AG09319 (cell line): ENCODE results near the gene CROCC.
"Not testable (repeated sequence)": the region's sequence is repeated elsewhere in the genome, so short reads cannot be mapped to it uniquely, and the experiment has no call there.

Experiments used
- DNase-seq: peaks from one replicate; pipeline ENCODE4 v3.0.0-alpha.2; 2010; ENCODE audit warnings: low read depth; ENCODE audit errors: extremely low read depth
- CTCF ChIP-seq: IDR thresholded peaks from 2 replicates; pipeline ENCODE4 v1.5.1; 2011; ENCODE audit warnings: low read depth, mild to moderate bottlenecking, inconsistent platforms, low read length, moderate library complexity

CROCC gene

GRCh38 chr1:16938351-16939321 is 16.9 kb downstream of the CROCC start:
- DNase-seq, result no peak
- no peak for TF ChIP-seq CTCF

- DNase-seq, result not testable (repeated sequence)
Measured at GRCh38 chr1:16939386-16940180, 17.9 kb downstream of the CROCC start.

GRCh38 chr1:16944038-16944437 is 22.3 kb downstream of the CROCC start:
- no peak for TF ChIP-seq CTCF
- DNase-seq, result no peak

DNA sequence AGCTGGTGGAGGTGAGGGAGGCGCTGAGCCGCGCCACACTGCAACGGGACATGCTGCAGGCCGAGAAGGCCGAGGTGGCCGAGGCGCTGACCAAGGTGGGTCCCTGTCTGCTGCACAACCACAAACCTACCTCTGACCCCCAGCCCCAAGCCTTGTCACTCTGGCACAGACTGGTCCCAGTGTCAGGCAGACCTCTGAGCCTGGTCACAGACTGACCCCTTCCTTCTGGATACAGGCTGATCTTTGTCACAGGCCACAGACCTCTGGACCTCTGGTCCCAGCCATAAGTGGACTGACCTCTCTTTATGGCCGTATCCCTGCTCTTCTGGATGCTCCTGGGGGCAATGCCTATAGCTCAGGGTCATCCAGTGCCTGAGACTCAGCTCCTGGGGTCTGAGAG is 23.8 kb downstream of the CROCC start:
- not testable (repeated sequence) for DNase-seq

DNA sequence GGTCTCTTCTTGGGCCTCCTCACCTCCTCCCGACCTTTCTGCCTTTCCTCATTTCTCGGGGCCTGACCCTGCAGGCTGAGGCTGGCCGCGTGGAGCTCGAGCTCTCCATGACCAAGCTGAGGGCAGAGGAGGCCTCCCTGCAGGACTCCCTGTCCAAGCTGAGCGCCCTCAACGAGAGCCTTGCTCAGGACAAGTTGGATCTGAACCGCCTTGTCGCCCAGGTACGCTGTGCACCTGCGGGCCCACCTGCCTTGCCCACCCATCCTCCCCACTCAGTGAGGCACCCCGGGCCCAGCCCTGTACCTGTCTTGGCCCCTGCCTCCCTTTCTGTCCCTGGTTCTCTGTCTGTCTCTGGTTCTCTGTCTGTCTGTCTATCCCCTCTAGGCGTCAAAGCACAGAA is 24.5 kb downstream of the CROCC start:
- DNase-seq, result not testable (repeated sequence)

DNA sequence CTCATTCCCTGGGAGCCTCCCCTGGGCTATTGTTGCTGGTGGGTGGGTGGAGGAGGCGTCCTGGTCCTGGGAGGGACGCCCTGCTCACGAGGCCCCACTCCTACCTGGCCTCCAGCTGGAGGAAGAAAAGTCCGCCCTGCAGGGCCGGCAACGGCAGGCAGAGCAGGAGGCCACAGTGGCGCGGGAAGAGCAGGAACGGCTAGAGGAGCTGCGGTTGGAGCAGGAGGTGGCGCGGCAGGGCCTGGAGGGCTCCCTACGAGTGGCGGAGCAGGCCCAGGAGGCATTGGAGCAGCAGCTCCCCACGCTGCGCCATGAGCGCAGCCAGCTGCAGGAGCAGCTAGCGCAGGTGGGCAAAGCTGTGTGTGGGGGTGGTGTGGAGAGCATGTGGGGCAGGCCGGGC is 24.9 kb downstream of the CROCC start:
- no peak for DNase-seq
- TF ChIP-seq CTCF, result no peak

DNA sequence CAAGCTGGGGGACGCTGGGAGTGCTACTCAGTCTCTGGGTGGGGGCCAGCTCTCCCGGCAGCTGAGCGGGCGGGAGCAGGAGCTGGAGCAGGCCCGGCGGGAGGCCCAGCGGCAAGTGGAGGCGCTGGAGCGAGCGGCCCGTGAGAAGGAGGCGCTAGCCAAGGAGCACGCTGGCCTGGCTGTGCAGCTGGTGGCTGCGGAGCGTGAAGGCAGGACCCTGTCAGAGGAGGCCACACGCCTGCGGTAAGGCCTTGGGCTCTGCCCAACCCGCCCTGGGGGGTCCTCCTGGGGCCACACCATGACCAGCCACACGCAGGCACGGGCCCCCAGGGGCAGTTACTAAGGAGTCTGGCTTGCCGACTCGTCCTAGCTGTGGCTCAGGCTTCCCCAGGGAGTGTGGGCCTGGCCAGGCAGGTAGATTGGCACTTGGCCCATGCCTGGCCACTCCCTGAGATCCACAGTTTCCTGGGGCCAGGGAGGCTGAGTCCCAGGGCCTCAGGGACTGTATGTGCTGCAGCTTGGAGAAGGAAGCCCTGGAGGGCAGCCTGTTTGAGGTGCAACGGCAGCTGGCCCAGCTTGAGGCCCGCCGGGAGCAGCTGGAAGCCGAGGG is 26.7 kb downstream of the CROCC start:
- not testable (repeated sequence) for DNase-seq

- not testable (repeated sequence) for DNase-seq
Measured at GRCh38 chr1:16949026-16949425, 27.3 kb downstream of the CROCC start.

- DNase-seq, result not testable (repeated sequence)
Measured at GRCh38 chr1:16952376-16952775, 30.6 kb downstream of the CROCC start.

- DNase-seq, result no peak
- TF ChIP-seq CTCF, result no peak
Measured at GRCh38 chr1:16954579-16954978, 32.8 kb downstream of the CROCC start.
